Amniotic stem cell (primary cell): ENCODE results near the gene ELP2.

Source experiments
- DNase-seq: peaks from one replicate; lab custom pipeline; 2025; lab: John Stamatoyannopoulos, UW

ELP2 gene

GRCh38 chr18:36126668-36127067 lies 3.0 kb upstream of the ELP2 start:
- no peak for DNase-seq

- no peak for DNase-seq
Observed at GRCh38 chr18:36127836-36128529, 1.7 kb upstream of the ELP2 start.

GRCh38 chr18:36128530-36128870 lies 1.2 kb upstream of the ELP2 start:
- DNase-seq = peak; percentile 11

GRCh38 chr18:36128907-36129299 lies 796 bp upstream of the ELP2 start:
- DNase-seq = no peak

- DNase-seq = no peak
Observed at GRCh38 chr18:36130039-36130831, 536 bp downstream of the ELP2 start.

GRCh38 chr18:36130883-36131653 lies 1.4 kb downstream of the ELP2 start:
- no peak for DNase-seq

- no peak for DNase-seq
Observed at GRCh38 chr18:36131692-36132483, 2.2 kb downstream of the ELP2 start.

GRCh38 chr18:36132756-36133155 lies 3.1 kb downstream of the ELP2 start:
- DNase-seq = no peak

- DNase-seq = no peak
Observed at GRCh38 chr18:36135264-36135663, 5.6 kb downstream of the ELP2 start.

- DNase-seq = no peak
Observed at GRCh38 chr18:36139245-36139644, 9.5 kb downstream of the ELP2 start.

- DNase-seq = no peak
Observed at GRCh38 chr18:36141576-36141975, 11.9 kb downstream of the ELP2 start.

GRCh38 chr18:36142751-36143150 lies 13.1 kb downstream of the ELP2 start:
- no peak for DNase-seq

GRCh38 chr18:36143391-36143790 lies 13.7 kb downstream of the ELP2 start:
- DNase-seq = no peak

- DNase-seq = no peak
Observed at GRCh38 chr18:36149514-36150289, 20.0 kb downstream of the ELP2 start.

- DNase-seq = no peak
Observed at GRCh38 chr18:36152781-36153180, 23.1 kb downstream of the ELP2 start.

GRCh38 chr18:36153203-36153602 lies 23.5 kb downstream of the ELP2 start:
- DNase-seq = peak; percentile 21

- no peak for DNase-seq
Observed at GRCh38 chr18:36153771-36154170, 24.1 kb downstream of the ELP2 start.

- DNase-seq = peak; percentile 32
Observed at GRCh38 chr18:36155851-36156757, 26.4 kb downstream of the ELP2 start.

- no peak for DNase-seq
Observed at GRCh38 chr18:36157441-36157840, 27.7 kb downstream of the ELP2 start.

GRCh38 chr18:36158266-36158867 lies 28.7 kb downstream of the ELP2 start:
- peak; percentile 46 for DNase-seq
